ENCODE data around the gene SART1. TPM values are rescaled to one million over a fixed set of nuclear protein-coding genes. Genes with fewer than 3 reads are reported as not detected.

The SART1 gene
- total RNA-seq, 1 donor from 2014 or later = 64.7 TPM

DNA sequence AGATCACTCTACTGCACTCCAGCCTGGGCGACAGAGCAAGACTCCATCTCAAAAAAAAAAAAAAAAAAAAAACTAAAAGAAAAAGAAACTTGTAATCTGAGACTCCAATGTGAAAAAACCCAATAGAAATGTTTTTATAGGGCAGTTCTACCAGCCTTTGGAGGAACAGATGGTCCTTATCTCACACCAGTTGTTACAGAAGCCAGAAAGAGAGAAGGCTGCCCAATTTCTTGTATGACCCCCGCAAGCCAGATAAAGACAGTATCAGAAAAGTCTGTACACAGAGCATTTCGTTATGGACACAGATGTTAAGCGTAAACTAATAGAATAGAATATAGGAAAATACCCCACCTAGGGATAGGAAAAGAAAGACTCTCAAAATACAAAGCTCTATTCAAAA is 27.5 kb upstream of the SART1 start:
- Mint-ChIP-seq H3K27me3 (ENCODE audit: low read depth) (peaks cover 3% of the 10 kb centered on the region), H3K4me3 (no peak overlapping the region), H3K4me1 (peaks cover 14% of the 10 kb centered on the region), H3K27ac (ENCODE audit: unreplicated experiment) (no peak overlapping the region), H3K36me3 (ENCODE audit: low read depth) (no peaks in the 10 kb centered on the region), H3K9me3 (no peaks in the 10 kb centered on the region)
- TF ChIP-seq, protein P1, sequence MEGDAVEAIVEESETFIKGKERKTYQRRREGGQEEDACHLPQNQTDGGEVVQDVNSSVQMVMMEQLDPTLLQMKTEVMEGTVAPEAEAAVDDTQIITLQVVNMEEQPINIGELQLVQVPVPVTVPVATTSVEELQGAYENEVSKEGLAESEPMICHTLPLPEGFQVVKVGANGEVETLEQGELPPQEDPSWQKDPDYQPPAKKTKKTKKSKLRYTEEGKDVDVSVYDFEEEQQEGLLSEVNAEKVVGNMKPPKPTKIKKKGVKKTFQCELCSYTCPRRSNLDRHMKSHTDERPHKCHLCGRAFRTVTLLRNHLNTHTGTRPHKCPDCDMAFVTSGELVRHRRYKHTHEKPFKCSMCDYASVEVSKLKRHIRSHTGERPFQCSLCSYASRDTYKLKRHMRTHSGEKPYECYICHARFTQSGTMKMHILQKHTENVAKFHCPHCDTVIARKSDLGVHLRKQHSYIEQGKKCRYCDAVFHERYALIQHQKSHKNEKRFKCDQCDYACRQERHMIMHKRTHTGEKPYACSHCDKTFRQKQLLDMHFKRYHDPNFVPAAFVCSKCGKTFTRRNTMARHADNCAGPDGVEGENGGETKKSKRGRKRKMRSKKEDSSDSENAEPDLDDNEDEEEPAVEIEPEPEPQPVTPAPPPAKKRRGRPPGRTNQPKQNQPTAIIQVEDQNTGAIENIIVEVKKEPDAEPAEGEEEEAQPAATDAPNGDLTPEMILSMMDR (conservative IDR thresholded peaks at IDR 0.05) = no peak
- no peak for DNase-seq (ENCODE audit: low read depth, low spot score)

DNA sequence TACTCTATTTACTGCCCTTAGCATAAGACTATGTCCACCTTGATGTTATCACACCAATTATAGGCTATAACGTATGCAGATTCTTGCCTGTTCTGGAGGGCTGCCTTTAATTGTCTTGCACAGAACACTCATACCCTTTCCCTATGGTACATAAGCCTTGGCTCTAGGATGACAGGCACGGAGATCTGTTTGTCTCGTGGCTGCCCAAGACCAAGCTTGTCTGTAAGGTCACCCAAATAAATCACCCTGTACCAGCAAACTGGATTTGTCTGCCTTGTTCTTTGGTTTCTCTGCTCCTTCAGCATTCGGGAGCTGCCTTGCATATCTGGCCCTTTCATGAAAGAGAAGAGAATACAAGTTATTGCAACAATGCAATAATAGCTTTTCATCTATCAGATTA is 23.8 kb upstream of the SART1 start:
- peaks cover 9% of the 10 kb centered on the region for H3K4me1 Mint-ChIP-seq
- peaks cover 9% of the 10 kb centered on the region for H3K27me3 Mint-ChIP-seq (ENCODE audit: low read depth)
- DNase-seq (ENCODE audit: low read depth, low spot score) = no peak
- no peaks in the 10 kb centered on the region for H3K9me3 Mint-ChIP-seq
- TF ChIP-seq, protein P1 (conservative IDR thresholded peaks at IDR 0.05) = no peak
- no peaks in the 10 kb centered on the region for H3K36me3 Mint-ChIP-seq (ENCODE audit: low read depth)
- no peak overlapping the region for H3K27ac Mint-ChIP-seq (ENCODE audit: unreplicated experiment)
- H3K4me3 Mint-ChIP-seq = no peak overlapping the region

DNA sequence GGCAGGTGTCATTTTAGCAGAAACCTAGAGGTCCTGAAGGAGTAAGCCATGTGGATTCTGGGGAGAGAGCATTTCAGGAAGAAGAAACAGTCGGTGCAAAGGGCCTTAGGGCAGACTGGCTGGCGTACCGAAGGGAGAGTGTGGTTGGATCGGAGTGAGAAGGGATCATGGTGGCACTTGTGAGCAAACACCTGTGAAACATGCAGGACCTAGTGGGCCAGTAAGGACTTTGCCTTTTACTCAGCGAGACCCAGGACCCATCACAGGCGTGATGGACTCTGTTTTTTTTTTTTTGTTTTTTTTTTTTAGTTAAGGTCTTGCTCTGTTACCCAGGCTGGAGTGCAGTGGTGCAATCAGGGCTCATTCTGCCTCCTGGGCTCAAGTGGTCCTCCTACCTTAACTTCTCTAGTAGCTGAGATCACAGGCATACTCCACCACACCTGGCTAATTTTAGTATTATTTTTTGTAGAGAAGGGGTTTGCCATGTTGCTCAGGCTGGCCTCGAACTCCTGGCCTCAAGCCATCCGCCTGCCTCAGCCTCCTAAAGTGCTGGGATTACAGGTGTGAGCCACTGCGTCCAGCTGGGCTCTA is 19.7 kb upstream of the SART1 start:
- Mint-ChIP-seq H3K36me3 (ENCODE audit: low read depth) (no peaks in the 10 kb centered on the region), H3K9me3 (no peaks in the 10 kb centered on the region), H3K4me1 (peaks cover 18% of the 10 kb centered on the region), H3K27ac (ENCODE audit: unreplicated experiment) (peak overlapping the region; percentile 82), H3K27me3 (ENCODE audit: low read depth) (peaks cover 9% of the 10 kb centered on the region), H3K4me3 (no peak overlapping the region)
- no peak for DNase-seq (ENCODE audit: low read depth, low spot score)
- TF ChIP-seq, protein P1 (conservative IDR thresholded peaks at IDR 0.05) = no peak

DNA sequence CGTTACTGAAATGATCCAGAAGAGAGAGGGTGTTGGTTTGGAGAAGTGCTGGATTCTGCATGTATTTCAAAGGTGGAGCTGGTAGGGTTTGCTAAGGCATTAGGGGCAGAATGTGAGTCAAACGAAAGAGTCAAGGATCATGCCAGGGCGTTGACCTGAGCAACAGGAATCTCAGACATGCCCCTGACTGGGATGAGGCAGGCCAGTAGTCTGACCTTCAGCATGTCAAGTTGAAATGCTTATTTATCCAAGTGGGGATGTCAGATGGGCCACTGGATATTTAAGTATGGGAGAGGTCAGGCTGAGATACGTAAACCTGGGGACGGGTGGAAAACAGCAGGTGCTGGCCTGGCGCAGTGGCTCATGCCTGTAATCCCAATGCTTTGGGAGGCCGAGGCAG is 19.0 kb upstream of the SART1 start:
- DNase-seq (ENCODE audit: low read depth, low spot score) = no peak
- H3K27ac Mint-ChIP-seq (ENCODE audit: unreplicated experiment) = peak overlapping the region; percentile 5

DNA sequence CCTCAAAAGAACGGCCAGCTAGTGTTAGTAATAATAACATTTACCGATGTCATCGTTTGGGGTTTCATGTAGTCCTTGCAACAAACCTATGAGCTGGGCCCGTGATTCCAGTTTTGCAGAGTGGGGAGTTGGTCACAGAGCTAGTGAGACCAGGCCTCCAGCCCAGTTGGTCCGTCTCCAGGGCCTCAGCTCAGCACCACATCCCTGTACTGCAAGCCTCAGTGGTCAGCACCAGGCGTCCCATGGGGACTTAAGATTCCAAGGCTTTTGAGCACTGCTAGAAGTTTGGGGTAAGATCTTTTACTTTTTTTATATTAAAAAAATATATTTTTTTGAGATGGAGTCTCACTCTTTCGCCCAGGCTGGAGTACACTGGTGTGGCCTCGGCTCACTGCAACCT is 17.3 kb upstream of the SART1 start:
- H3K4me3 Mint-ChIP-seq = no peak overlapping the region
- H3K9me3 Mint-ChIP-seq = no peaks in the 10 kb centered on the region
- peaks cover 18% of the 10 kb centered on the region for H3K4me1 Mint-ChIP-seq
- H3K27me3 Mint-ChIP-seq (ENCODE audit: low read depth) = peaks cover 9% of the 10 kb centered on the region
- H3K27ac Mint-ChIP-seq (ENCODE audit: unreplicated experiment) = no peak overlapping the region
- H3K36me3 Mint-ChIP-seq (ENCODE audit: low read depth) = no peaks in the 10 kb centered on the region
- TF ChIP-seq, protein P1 (conservative IDR thresholded peaks at IDR 0.05) = no peak
- DNase-seq (ENCODE audit: low read depth, low spot score) = no peak

More for the DNA sequence above, 19.0 kb upstream of the SART1 start:
- no peaks in the 10 kb centered on the region for H3K9me3 Mint-ChIP-seq
- H3K4me1 Mint-ChIP-seq = peaks cover 18% of the 10 kb centered on the region
- no peaks in the 10 kb centered on the region for H3K36me3 Mint-ChIP-seq (ENCODE audit: low read depth)
- TF ChIP-seq, protein P1 (conservative IDR thresholded peaks at IDR 0.05) = no peak
- H3K4me3 Mint-ChIP-seq = no peak overlapping the region
- H3K27me3 Mint-ChIP-seq (ENCODE audit: low read depth) = peaks cover 6% of the 10 kb centered on the region

Data from neural crest cell (in vitro differentiated cells).